Keratinocyte (primary cell): ENCODE results near the gene STX3. TPM values are rescaled to one million over a fixed set of nuclear protein-coding genes. Genes with fewer than 3 reads are reported as not detected.

ENCODE experiments used
- DNase-seq: peaks from one replicate; pipeline ENCODE4 v3.0.0-alpha.2; 2011; ENCODE audit warnings: low read depth, missing footprints, low spot score
- FAIRE-seq: peaks from 2 replicates; lab custom pipeline; 2011; peaks lifted over from hg19 to GRCh38; lab: Jason Lieb, UNC
- H2AFZ ChIP-seq: 2 replicates; pipeline ENCODE4 v1.6.0; 2012; ENCODE audit warnings: low read length, control low read depth, inconsistent platforms; ENCODE audit not compliant: control insufficient read depth
- H3K27ac ChIP-seq: 2 replicates; pipeline ENCODE4 v1.5.1; 2011; ENCODE audit warnings: low read length; ENCODE audit not compliant: control insufficient read depth, insufficient read depth
- H3K27me3 ChIP-seq: 3 replicates; pipeline ENCODE4 v1.6.0; 2011; ENCODE audit warnings: low read length; ENCODE audit not compliant: control insufficient read depth, insufficient read depth; ENCODE audit errors: extremely low read depth
- H3K36me3 ChIP-seq, 2 experiments: 2 replicates in 1 of 2; 3 replicates in 1 of 2; pipeline ENCODE4 v1.5.1; 2011; ENCODE audit warnings: low read length in 2 of 2, mild to moderate bottlenecking in 1 of 2; ENCODE audit not compliant: control insufficient read depth in 2 of 2, insufficient read depth in 2 of 2; ENCODE audit errors: extremely low read depth in 1 of 2
- H3K4me1 ChIP-seq: 3 replicates; pipeline ENCODE4 v1.5.1; 2011; ENCODE audit warnings: low read length; ENCODE audit not compliant: control insufficient read depth, insufficient read depth; ENCODE audit errors: extremely low read depth
- H3K4me2 ChIP-seq: 3 replicates; pipeline ENCODE4 v1.6.0; 2011; ENCODE audit warnings: low read depth, low read length; ENCODE audit not compliant: control insufficient read depth, insufficient read depth; ENCODE audit errors: extremely low read depth
- H3K4me3 ChIP-seq, 3 experiments: fragments of 200-600 bp in 1 of 3; sonication (generic) in 1 of 3; 2 replicates in 2 of 3; 3 replicates in 1 of 3; pipeline ENCODE4 v1.5.1; 2011 to 2016; ENCODE audit warnings: low read length in 3 of 3, mild to moderate bottlenecking in 3 of 3, control low read depth in 2 of 3, inconsistent platforms in 1 of 3, low read depth in 1 of 3, mixed read lengths in 1 of 3, mixed run types in 1 of 3, moderate library complexity in 1 of 3; ENCODE audit not compliant: control insufficient read depth in 2 of 3, insufficient read depth in 2 of 3; ENCODE audit errors: extremely low read depth in 1 of 3
- H3K79me2 ChIP-seq: 2 replicates; pipeline ENCODE4 v1.6.0; 2012; ENCODE audit warnings: low read length; ENCODE audit not compliant: control insufficient read depth, insufficient read depth
- H3K9ac ChIP-seq: 3 replicates; pipeline ENCODE4 v1.6.0; 2011; ENCODE audit warnings: low read length; ENCODE audit not compliant: control insufficient read depth, insufficient read depth; ENCODE audit errors: extremely low read depth
- H3K9me1 ChIP-seq: 3 replicates; pipeline ENCODE4 v1.6.0; 2011; ENCODE audit warnings: low read length; ENCODE audit not compliant: control insufficient read depth, insufficient read depth; ENCODE audit errors: extremely low read depth
- H3K9me3 ChIP-seq: 2 replicates; pipeline ENCODE4 v1.5.1; 2012; ENCODE audit warnings: low read depth, low read length; ENCODE audit not compliant: control insufficient read depth
- H4K20me1 ChIP-seq: 3 replicates; pipeline ENCODE4 v1.6.0; 2011; ENCODE audit warnings: low read length; ENCODE audit not compliant: control insufficient read depth, insufficient read depth; ENCODE audit errors: extremely low read depth
- EZH2 ChIP-seq: IDR thresholded peaks from one replicate; pipeline ENCODE4 v1.6.1; 2012; ENCODE audit warnings: inconsistent platforms, mild to moderate bottlenecking, low read length, moderate library complexity
- dilution Hi-C: fragments of 300-500 bp; cut with MboI; formaldehyde crosslinking; loops from one replicate; pipeline ENCODE4 v1.7.0; 2020; ENCODE audit warnings: low sequenced_read_pairs; ENCODE audit not compliant: extremely low pct_ligation_motif_present
- polyA plus RNA-seq, 5 experiments: library from polyadenylated mRNA; depleted of rRNA in 3 of 5; stranded (reverse) in 3 of 5; stranded (forward) in 1 of 5; unstranded in 1 of 5; fragments of >200 nt; gene quantifications; 1 replicate in 1 of 5; 2 replicates in 3 of 5; 3 replicates in 1 of 5; pipeline versions ENCODE4 v1.2.1 to v1.2.3, GENCODE V29; 2011 to 2012; ENCODE audit warnings: missing spikeins in 2 of 5, low read depth in 1 of 5, low replicate concordance in 1 of 5
- TF ChIP-seq, protein P1 (sequence below), 3 experiments: IDR thresholded peaks in 1 of 3; conservative IDR thresholded peaks in 1 of 3; optimal IDR thresholded peaks in 1 of 3; 2 replicates in 2 of 3; 3 replicates in 1 of 3; pipeline versions ENCODE3 to v1.5.1; 2011; ENCODE audit warnings: low read length in 3 of 3, mild to moderate bottlenecking in 3 of 3, moderate library complexity in 2 of 3, control low read depth in 1 of 3, inconsistent platforms in 1 of 3; ENCODE audit not compliant: insufficient read depth in 2 of 3; ENCODE audit errors: extremely low read depth in 1 of 3

The STX3 gene
- polyA plus RNA-seq, 1 donor (not counting 4 experiments of a cell fraction or from before 2014, with no cell fraction given): 48.0 TPM

DNA sequence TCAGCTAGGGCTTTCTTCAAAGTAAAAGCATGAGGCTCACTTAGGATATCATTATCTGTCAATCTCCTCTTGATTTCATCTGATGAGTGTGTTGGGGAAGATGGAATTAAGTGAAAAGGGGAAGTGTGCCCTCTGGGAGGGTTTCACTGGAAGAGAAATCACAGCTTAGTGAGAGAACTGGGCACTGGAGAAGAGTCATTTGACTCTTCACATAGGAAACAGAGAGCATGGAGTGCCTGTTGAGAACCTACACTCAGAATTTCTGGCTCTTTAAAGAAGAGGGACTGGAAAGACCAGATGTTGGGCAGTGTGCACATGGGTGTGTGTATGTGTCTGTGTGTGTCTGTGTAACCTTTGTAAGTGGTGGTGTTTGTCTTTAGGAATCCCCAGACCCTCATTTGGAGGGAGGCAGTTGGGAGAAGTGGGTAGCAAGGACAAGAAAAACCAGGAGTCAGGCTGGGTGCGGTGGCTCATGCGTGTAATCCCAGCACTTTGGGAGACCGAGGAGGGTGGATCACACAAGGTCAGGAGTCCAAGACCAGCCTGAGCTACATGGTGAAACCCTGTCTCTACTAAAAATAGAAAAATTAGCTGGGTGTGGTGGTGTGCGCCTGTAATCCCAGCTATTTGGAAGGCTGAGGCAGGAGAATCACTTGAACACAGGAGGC lies 10.0 kb downstream of the STX3 start:
- no peak overlapping the region for H3K27ac ChIP-seq
- H3K9me3 ChIP-seq: no peaks in the 10 kb centered on the region
- H3K9me1 ChIP-seq: no peaks in the 10 kb centered on the region
- peaks cover 6 to 15% of the 10 kb centered on the region in 2 experiments for H3K36me3 ChIP-seq
- no peak overlapping the region for H2AFZ ChIP-seq
- DNase-seq: no peak
- no peak overlapping the region for H3K4me3 ChIP-seq
- H3K79me2 ChIP-seq: peaks cover 95% of the 10 kb centered on the region
- no peak for FAIRE-seq
- no peaks in the 10 kb centered on the region for H3K4me1 ChIP-seq
- dilution Hi-C loops: no loop called here
- peaks cover 25% of the 10 kb centered on the region for H4K20me1 ChIP-seq
- H3K27me3 ChIP-seq: no peaks in the 10 kb centered on the region
- no peak overlapping the region for H3K4me2 ChIP-seq
- H3K9ac ChIP-seq: no peak overlapping the region
- TF ChIP-seq, protein P1, sequence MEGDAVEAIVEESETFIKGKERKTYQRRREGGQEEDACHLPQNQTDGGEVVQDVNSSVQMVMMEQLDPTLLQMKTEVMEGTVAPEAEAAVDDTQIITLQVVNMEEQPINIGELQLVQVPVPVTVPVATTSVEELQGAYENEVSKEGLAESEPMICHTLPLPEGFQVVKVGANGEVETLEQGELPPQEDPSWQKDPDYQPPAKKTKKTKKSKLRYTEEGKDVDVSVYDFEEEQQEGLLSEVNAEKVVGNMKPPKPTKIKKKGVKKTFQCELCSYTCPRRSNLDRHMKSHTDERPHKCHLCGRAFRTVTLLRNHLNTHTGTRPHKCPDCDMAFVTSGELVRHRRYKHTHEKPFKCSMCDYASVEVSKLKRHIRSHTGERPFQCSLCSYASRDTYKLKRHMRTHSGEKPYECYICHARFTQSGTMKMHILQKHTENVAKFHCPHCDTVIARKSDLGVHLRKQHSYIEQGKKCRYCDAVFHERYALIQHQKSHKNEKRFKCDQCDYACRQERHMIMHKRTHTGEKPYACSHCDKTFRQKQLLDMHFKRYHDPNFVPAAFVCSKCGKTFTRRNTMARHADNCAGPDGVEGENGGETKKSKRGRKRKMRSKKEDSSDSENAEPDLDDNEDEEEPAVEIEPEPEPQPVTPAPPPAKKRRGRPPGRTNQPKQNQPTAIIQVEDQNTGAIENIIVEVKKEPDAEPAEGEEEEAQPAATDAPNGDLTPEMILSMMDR (optimal IDR thresholded peaks at IDR 0.05 in 1 of 3, IDR thresholded peaks at IDR 0.05 in 1 of 3, conservative IDR thresholded peaks at IDR 0.05 in 1 of 3; ENCODE audit: extremely low read depth in 1 of 3, insufficient read depth in 2 of 3, low read length in 3 of 3): no peak
- no peak for TF ChIP-seq EZH2

DNA sequence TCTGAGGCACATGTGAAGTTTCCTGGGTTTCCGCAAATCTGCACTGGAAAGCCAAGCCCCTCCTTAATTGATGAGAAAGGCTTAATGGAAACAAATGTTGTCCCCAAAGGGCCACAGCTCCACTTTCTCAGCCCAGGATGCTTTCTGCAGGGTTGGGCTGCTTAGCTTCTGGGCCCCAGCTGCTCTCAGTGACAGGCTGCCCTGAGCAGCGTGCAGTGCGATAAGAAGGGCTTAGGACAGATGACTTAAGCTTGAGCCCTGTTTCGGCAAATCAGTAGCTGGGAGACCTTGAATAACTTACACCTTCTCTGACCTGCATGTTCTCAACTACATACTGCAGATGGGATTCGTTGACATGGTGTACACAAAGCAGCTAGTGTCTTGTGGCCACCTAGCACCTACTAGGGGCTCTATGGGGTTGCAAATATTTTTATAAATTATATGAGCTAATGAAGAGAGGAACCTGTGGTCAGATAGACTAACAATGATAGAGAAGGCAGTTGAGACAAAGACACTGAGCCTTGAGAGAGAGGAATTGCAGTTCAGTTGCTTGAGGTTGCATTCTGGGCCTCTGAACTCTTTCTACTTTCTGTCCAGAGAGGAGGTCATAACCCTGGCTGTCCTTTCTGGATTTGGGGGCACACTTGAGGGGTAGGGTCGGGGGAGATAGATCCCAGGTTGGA lies 11.5 kb downstream of the STX3 start:
- H3K9me3 ChIP-seq: no peaks in the 10 kb centered on the region
- H4K20me1 ChIP-seq: peaks cover 25% of the 10 kb centered on the region
- H3K9me1 ChIP-seq: no peaks in the 10 kb centered on the region
- DNase-seq (no peak), FAIRE-seq (no peak)
- peaks cover 92% of the 10 kb centered on the region for H3K79me2 ChIP-seq
- H3K27ac ChIP-seq: no peak overlapping the region
- dilution Hi-C loops: no loop called here
- no peak overlapping the region for H3K4me3 ChIP-seq
- no peaks in the 10 kb centered on the region for H3K4me1 ChIP-seq
- H3K36me3 ChIP-seq: peaks cover 6 to 10% of the 10 kb centered on the region in 2 experiments
- H2AFZ ChIP-seq: no peak overlapping the region
- H3K27me3 ChIP-seq: no peaks in the 10 kb centered on the region
- H3K4me2 ChIP-seq: no peak overlapping the region
- H3K9ac ChIP-seq: no peak overlapping the region
- TF ChIP-seq EZH2: no peak
- TF ChIP-seq, protein P1 (optimal IDR thresholded peaks at IDR 0.05 in 1 of 3, IDR thresholded peaks at IDR 0.05 in 1 of 3, conservative IDR thresholded peaks at IDR 0.05 in 1 of 3; ENCODE audit: extremely low read depth in 1 of 3, insufficient read depth in 2 of 3, low read length in 3 of 3): no peak
